BLaER1 (cell line): ENCODE measurements around the gene PRELID2.

ENCODE experiments used
- H3K27ac ChIP-seq: shearing (Covaris generic); formaldehyde crosslinking; 2 replicates; pipeline ENCODE4 v1.8.1; 2022
- H3K27me3 ChIP-seq: shearing (Covaris generic); formaldehyde crosslinking; 2 replicates; pipeline ENCODE4 v1.8.1; 2022
- H3K36me3 ChIP-seq: shearing (Covaris generic); formaldehyde crosslinking; 2 replicates; pipeline ENCODE4 v1.8.1; 2022
- H3K4me1 ChIP-seq: shearing (Covaris generic); formaldehyde crosslinking; 2 replicates; pipeline ENCODE4 v1.8.1; 2022
- H3K4me2 ChIP-seq: shearing (Covaris generic); formaldehyde crosslinking; 2 replicates; pipeline ENCODE4 v1.8.1; 2022
- H3K4me3 ChIP-seq: shearing (Covaris generic); formaldehyde crosslinking; 2 replicates; pipeline ENCODE4 v1.8.1; 2022
- H3K9ac ChIP-seq: shearing (Covaris generic); formaldehyde crosslinking; 2 replicates; pipeline ENCODE4 v1.8.1; 2022
- H3K9me3 ChIP-seq: shearing (Covaris generic); formaldehyde crosslinking; 2 replicates; pipeline ENCODE4 v1.8.1; 2022
- H4K20me1 ChIP-seq: shearing (Covaris generic); formaldehyde crosslinking; 2 replicates; pipeline ENCODE4 v1.8.1; 2022
- Cebpa-rat ChIP-seq: shearing (Covaris generic); IDR thresholded peaks from 2 replicates; pipeline ENCODE4 v1.8.1; 2022

The PRELID2 gene

DNA sequence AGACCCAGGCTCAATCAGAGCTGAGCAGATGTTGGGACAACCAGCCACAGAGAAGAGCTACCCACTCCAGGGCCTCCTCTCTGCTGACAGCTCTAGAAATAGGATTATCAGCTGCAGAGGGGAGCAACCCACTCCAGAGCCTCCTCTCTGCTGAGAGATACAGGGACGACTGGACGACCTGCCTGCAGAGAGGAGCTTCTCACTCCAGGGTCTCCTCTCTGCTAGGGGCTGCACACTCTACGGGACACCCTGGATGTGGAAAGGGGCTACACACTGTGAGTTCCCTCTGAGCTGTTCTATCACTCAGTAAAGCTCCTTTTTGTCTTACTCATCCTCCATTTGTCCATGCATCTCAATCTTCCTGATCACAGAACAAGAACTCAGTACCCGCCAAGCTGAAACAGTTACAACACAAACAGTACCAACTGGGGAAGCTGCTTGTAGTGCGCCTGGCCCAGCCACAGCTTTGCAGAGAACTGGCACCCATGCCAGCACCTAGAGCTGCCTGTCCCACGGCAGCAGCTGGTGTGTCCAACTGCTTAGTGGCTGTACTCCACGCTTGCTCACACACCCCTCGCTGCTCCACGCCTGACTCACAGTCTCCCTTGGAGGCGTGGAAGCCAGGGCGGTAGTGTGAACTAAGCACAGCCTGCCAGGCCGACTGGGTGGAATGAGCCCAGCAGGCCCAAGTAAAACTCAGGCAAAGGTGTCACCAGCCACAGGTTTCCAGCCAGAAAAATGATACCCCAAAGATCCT is 56.8 kb downstream of the PRELID2 start:
- no peak for TF ChIP-seq Cebpa-rat
- Histone ChIP-seq H3K9me3 (peaks cover 25% of the 10 kb centered on the region), H3K4me2 (no peak overlapping the region), H3K27ac (no peak overlapping the region), H4K20me1 (no peaks in the 10 kb centered on the region), H3K4me3 (0 out of 2 replicates have a peak overlapping the region, but pooled peaks have one; percentile 3), H3K27me3 (no peaks in the 10 kb centered on the region), H3K36me3 (peaks cover 57% of the 10 kb centered on the region), H3K4me1 (no peaks in the 10 kb centered on the region), H3K9ac (no peak overlapping the region)

DNA sequence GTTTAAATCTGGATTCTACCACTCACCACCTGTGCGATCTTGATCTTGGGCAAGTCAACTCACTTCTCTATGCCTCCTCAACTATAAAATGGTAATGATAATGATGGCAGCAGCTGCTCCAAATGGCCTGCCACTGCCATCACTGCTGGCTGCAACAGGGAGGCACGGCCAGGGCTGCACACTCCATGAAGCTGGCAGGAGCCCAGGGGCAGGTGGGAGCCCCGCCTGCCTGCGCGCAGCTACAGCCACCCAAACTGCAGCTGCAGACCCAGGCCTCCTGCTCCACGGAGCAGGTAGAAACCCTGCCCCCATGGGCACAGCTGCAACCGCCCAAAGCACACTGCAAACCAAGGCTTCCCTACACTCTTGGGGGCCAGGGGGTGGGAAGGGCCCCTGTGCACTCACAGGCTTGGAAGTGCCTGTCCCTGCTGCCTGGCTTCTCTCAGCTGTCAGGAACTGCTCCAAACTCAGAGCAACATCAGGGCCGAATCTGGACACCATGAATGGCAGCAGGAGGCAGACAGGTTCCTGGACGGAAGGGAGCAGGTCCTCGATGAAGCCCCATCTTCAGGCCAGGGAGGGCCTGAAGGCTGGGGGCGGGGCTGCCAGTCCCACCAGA is 57.6 kb downstream of the PRELID2 start:
- no peak overlapping the region for H3K27ac ChIP-seq
- H4K20me1 ChIP-seq = no peaks in the 10 kb centered on the region
- H3K4me2 ChIP-seq = no peak overlapping the region
- no peak overlapping the region for H3K9ac ChIP-seq
- no peak overlapping the region for H3K4me3 ChIP-seq
- no peaks in the 10 kb centered on the region for H3K27me3 ChIP-seq
- TF ChIP-seq Cebpa-rat = no peak
- H3K4me1 ChIP-seq = no peaks in the 10 kb centered on the region
- peaks cover 50% of the 10 kb centered on the region for H3K36me3 ChIP-seq
- H3K9me3 ChIP-seq = peaks cover 25% of the 10 kb centered on the region

DNA sequence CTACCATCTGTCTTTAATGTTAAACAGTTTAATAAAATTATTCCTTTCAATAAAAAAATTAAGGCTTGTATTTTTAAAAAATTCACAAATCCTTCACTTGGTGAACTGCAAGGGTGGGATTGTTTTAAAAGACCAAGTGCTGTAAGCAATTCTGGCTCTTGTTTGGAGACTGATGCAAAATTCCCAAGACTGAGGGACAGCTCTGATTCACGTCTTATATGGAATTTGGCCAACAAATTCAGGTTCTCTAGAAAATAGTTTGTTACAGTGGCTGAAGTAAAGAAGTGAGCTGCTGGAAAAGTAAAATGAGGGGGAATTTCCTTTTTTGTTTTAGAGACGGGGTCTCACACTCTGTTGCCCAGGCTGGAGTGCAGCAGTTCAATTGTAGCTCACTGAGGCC is 58.3 kb downstream of the PRELID2 start:
- H3K36me3 ChIP-seq = peaks cover 45% of the 10 kb centered on the region
- H3K4me2 ChIP-seq = no peak overlapping the region
- no peaks in the 10 kb centered on the region for H3K4me1 ChIP-seq
- no peak overlapping the region for H3K4me3 ChIP-seq
- no peak for TF ChIP-seq Cebpa-rat
- no peak overlapping the region for H3K27ac ChIP-seq
- peaks cover 25% of the 10 kb centered on the region for H3K9me3 ChIP-seq
- H3K27me3 ChIP-seq = no peaks in the 10 kb centered on the region
- no peaks in the 10 kb centered on the region for H4K20me1 ChIP-seq
- no peak overlapping the region for H3K9ac ChIP-seq

DNA sequence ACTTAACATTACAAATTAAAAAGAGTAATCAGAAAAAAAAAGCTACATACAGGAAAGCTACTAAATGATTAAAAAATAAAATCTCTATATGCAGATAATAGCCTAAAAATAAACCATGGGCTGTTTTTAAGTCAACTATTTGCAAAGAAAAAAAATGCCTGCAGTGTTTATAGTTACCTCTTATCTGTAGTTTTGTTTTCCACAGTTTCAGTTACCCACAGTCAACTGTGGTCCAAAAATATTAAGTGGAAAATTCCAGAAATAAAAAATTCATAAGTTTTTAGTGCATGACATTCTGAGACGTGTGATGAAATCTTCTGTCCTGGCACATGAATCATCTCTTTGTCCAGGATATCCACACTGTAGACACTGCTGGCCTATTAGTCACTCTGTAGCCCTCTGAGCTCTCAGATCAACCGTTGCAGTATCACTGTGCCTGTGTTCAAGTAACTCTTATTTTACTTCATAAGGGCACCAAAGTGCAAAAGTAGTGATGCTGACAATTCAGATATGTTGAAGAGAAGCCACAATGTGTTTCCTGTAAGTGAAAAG is 59.2 kb downstream of the PRELID2 start:
- H3K4me2 ChIP-seq = no peak overlapping the region
- H3K36me3 ChIP-seq = peaks cover 48% of the 10 kb centered on the region
- no peak overlapping the region for H3K9ac ChIP-seq
- H3K9me3 ChIP-seq = peaks cover 25% of the 10 kb centered on the region
- no peaks in the 10 kb centered on the region for H4K20me1 ChIP-seq
- H3K27me3 ChIP-seq = no peaks in the 10 kb centered on the region
- no peak overlapping the region for H3K4me3 ChIP-seq
- no peak for TF ChIP-seq Cebpa-rat
- H3K4me1 ChIP-seq = no peaks in the 10 kb centered on the region
- H3K27ac ChIP-seq = no peak overlapping the region

DNA sequence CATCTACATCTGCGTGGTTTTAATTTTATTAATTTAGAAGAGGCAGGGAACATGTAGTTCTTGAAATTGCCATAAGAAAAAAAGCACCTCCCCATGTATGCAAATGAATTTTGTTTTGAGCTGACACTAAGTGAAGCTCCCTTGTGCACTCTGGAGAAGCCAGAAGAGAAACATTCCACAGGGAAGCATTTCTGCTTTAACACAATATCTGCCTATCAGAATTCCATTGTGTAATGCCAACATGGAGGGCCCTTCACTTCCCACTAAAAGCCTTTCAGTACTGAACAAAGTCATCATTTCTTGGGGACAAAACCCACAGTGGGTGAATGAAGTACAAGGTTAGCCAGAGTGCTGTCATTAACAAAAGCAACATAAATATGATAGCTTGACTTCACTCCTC is 59.7 kb downstream of the PRELID2 start:
- H3K36me3 ChIP-seq = peaks cover 49% of the 10 kb centered on the region
- no peak overlapping the region for H3K4me3 ChIP-seq
- H3K9ac ChIP-seq = no peak overlapping the region
- no peak for TF ChIP-seq Cebpa-rat
- H3K4me2 ChIP-seq = no peak overlapping the region
- H3K4me1 ChIP-seq = no peaks in the 10 kb centered on the region
- no peaks in the 10 kb centered on the region for H4K20me1 ChIP-seq
- H3K9me3 ChIP-seq = peaks cover 25% of the 10 kb centered on the region
- no peaks in the 10 kb centered on the region for H3K27me3 ChIP-seq
- no peak overlapping the region for H3K27ac ChIP-seq

DNA sequence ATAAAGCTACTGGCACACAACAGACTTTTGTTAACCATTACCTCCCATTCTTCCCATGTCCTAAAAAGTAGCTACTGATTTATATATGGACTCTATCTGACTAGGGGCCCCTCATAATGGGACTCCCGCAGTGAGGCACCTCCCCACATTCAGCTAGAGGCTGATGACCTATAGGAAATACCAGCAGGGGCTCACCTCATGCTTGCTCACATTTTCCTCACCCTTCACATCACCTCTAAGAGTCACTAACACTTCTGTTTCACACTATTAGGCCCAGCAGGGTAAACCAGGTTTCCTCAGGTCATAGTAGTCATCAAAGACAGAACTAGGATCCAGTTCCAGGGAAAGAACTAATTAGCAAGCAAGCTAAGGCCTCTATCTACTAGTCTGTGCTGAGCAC is 60.7 kb downstream of the PRELID2 start:
- no peaks in the 10 kb centered on the region for H4K20me1 ChIP-seq
- no peak overlapping the region for H3K9ac ChIP-seq
- H3K4me3 ChIP-seq = no peak overlapping the region
- TF ChIP-seq Cebpa-rat = no peak
- no peak overlapping the region for H3K4me2 ChIP-seq
- peaks cover 19% of the 10 kb centered on the region for H3K9me3 ChIP-seq
- H3K27me3 ChIP-seq = no peaks in the 10 kb centered on the region
- peaks cover 52% of the 10 kb centered on the region for H3K36me3 ChIP-seq
- H3K4me1 ChIP-seq = no peaks in the 10 kb centered on the region
- H3K27ac ChIP-seq = no peak overlapping the region

DNA sequence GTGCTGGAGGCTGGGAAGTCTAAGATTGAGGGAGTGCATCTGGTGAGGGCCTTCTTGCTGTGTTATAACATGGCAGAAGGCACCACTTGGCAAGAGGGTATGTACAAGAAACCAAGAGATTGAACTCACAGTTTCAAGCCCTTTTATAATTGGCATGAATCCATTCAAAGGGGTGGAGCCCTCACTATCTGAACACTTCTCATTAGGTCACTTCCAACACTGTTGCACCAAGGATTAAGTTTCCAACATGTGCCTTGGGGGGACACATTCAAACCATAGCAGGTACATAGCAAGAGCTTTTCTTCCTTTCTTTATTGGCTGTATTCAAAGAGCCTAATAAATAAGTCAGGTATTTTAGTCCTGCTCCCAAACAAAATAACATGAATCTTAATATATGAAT is 62.7 kb downstream of the PRELID2 start:
- Histone ChIP-seq H3K4me1 (no peaks in the 10 kb centered on the region), H3K9me3 (peaks cover 10% of the 10 kb centered on the region), H3K27ac (no peak overlapping the region), H3K4me3 (no peak overlapping the region), H3K4me2 (no peak overlapping the region), H3K9ac (no peak overlapping the region), H3K27me3 (no peaks in the 10 kb centered on the region), H4K20me1 (no peaks in the 10 kb centered on the region), H3K36me3 (peaks cover 44% of the 10 kb centered on the region)
- no peak for TF ChIP-seq Cebpa-rat

DNA sequence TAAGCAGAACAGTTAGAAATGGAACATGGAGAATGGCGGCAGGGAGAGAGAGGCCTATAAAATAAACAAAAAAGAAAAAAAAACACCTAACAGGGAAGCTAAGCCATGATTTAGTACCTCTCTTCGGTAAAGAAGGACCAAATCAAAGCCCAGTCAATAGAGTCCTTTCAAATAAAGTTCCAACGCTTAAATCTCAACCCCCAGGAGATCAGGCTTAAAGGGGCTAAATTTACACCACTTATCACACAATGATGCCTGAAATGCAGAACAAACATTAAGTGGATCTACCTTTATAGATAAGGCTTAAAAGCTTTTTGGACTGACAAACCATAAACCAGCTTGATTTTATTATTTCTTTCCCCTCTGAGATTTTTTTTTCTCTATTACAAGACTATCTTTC is 66.3 kb downstream of the PRELID2 start:
- Histone ChIP-seq H3K4me2 (no peak overlapping the region), H3K9me3 (peaks cover 10% of the 10 kb centered on the region), H3K27me3 (no peaks in the 10 kb centered on the region), H3K27ac (no peak overlapping the region), H3K9ac (no peak overlapping the region), H3K4me3 (no peak overlapping the region), H3K4me1 (no peaks in the 10 kb centered on the region), H3K36me3 (peaks cover 54% of the 10 kb centered on the region), H4K20me1 (no peaks in the 10 kb centered on the region)
- TF ChIP-seq Cebpa-rat = no peak

DNA sequence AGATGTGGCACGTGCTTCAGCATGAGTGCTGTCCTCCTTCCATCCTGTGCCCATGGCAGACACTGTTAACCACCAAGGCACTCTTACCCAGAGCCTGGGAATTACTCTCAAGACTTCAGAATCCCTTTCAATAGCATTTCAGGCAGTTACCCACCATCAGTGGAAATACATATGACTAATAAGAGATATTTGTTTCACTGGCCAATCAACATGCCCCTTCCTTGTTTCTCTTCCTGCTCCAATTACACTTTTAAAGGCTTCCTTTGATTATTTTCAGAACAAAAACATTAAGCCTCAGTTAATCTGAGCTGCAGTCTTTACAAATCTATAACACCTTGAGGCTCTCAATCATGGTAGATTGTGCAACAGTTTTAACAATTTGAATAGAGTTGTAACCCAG is 70.8 kb downstream of the PRELID2 start:
- no peak overlapping the region for H3K4me3 ChIP-seq
- no peak overlapping the region for H3K4me2 ChIP-seq
- no peaks in the 10 kb centered on the region for H4K20me1 ChIP-seq
- no peak overlapping the region for H3K9ac ChIP-seq
- no peak overlapping the region for H3K27ac ChIP-seq
- peaks cover 10% of the 10 kb centered on the region for H3K9me3 ChIP-seq
- TF ChIP-seq Cebpa-rat = no peak
- H3K27me3 ChIP-seq = no peaks in the 10 kb centered on the region
- no peaks in the 10 kb centered on the region for H3K4me1 ChIP-seq
- peaks cover 71% of the 10 kb centered on the region for H3K36me3 ChIP-seq

DNA sequence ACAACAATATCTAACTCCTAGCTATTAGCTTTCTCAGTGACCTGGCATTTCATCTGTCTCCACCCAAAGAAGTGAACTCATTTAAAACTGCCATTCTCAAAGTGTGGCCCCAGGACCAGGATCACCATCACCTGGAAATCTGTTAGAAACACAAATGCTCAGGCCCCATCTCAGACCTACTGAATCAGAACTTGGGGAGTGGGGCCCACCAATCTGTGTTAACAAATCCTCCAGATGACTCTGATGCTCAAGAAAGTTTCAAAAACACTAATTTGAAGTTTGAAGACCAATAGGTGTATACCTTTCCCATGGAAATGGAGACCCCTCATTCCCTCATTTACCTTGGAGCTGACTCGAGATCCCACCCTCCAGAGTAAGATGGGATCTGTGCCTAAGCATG is 72.3 kb downstream of the PRELID2 start:
- no peak overlapping the region for H3K27ac ChIP-seq
- no peaks in the 10 kb centered on the region for H4K20me1 ChIP-seq
- no peaks in the 10 kb centered on the region for H3K27me3 ChIP-seq
- H3K4me2 ChIP-seq = no peak overlapping the region
- no peak overlapping the region for H3K9ac ChIP-seq
- peaks cover 9% of the 10 kb centered on the region for H3K9me3 ChIP-seq
- H3K4me3 ChIP-seq = no peak overlapping the region
- no peaks in the 10 kb centered on the region for H3K4me1 ChIP-seq
- H3K36me3 ChIP-seq = peaks cover 72% of the 10 kb centered on the region
- TF ChIP-seq Cebpa-rat = no peak
